H1 (cell line): ENCODE measurements around the gene CMTR1. TPM values are rescaled to one million over a fixed set of nuclear protein-coding genes. Genes with fewer than 3 reads are reported as not detected.

Experiments
- CBX5 ChIP-seq: fragments of 300-800, 300-1000 bp; sonication (generic); IDR thresholded peaks from 2 replicates; pipeline ENCODE4 v1.7.1; 2016; ENCODE audit warnings: antibody characterized with exemption, low read length, low read depth
- EGR1 ChIP-seq: IDR thresholded peaks from 2 replicates; pipeline ENCODE4 v1.6.1; 2011; ENCODE audit warnings: low read depth, low read length, borderline replicate concordance
- JUN ChIP-seq: IDR thresholded peaks from 2 replicates; pipeline ENCODE4 v1.6.1; 2011; ENCODE audit warnings: low read depth, mild to moderate bottlenecking, improper control_type of control experiment, low read length
- MAFK ChIP-seq: IDR thresholded peaks from 2 replicates; pipeline ENCODE4 v1.6.1; 2012; ENCODE audit warnings: low read depth, mild to moderate bottlenecking, improper control_type of control experiment, low read length
- POLR2AphosphoS5 ChIP-seq: IDR thresholded peaks from 2 replicates; pipeline ENCODE4 v1.6.1; 2011; ENCODE audit warnings: low read depth, low read length
- SIN3A ChIP-seq, 2 experiments: IDR thresholded peaks in 1 of 2; conservative IDR thresholded peaks in 1 of 2; 2 replicates each; pipeline ENCODE4 v1.6.1; 2011 to 2012; ENCODE audit warnings: low read length in 2 of 2, improper control_type of control experiment in 1 of 2, low read depth in 1 of 2, mild to moderate bottlenecking in 1 of 2
- TEAD4 ChIP-seq: IDR thresholded peaks from 2 replicates; pipeline ENCODE4 v1.6.1; 2012; ENCODE audit warnings: low read depth, low read length, inconsistent platforms, mixed read lengths
- ZNF274 ChIP-seq: IDR thresholded peaks from 2 replicates; pipeline ENCODE4 v1.7.0; 2012; ENCODE audit warnings: low read length, borderline replicate concordance; ENCODE audit errors: extremely low read depth
- polyA plus RNA-seq, 7 experiments: library from polyadenylated mRNA; depleted of rRNA in 3 of 7; stranded (reverse) in 5 of 7; unstranded in 2 of 7; fragments of >200 nt in 5 of 7; fragments of 200-250 nt in 2 of 7; gene quantifications; 1 replicate in 5 of 7; 2 replicates in 1 of 7; 4 replicates in 1 of 7; pipeline versions ENCODE4 v1.2.1 to v1.2.3, GENCODE V29; 2011 to 2013; ENCODE audit warnings: missing spikeins in 2 of 7, mixed read lengths in 2 of 7
- total RNA-seq: library from RNA; stranded (reverse); fragmentation: NEBNext Ultra II Directional; extraction: Animal tissue kit (Norgen Biotek cat#: 25700); gene quantifications from 2 replicates; pipeline ENCODE4 v1.2.1, GENCODE V29; 2021
- TF ChIP-seq, protein P1 (sequence below), 3 experiments: IDR thresholded peaks; 1 replicate in 2 of 3; 2 replicates in 1 of 3; pipeline versions ENCODE4 v1.5.1 to v1.6.1; 2011; ENCODE audit warnings: low read length in 3 of 3, mild to moderate bottlenecking in 3 of 3, inconsistent platforms in 2 of 3, low read depth in 1 of 3, moderate library complexity in 1 of 3; ENCODE audit not compliant: insufficient read depth in 1 of 3; ENCODE audit errors: control extremely low read depth in 1 of 3

The CMTR1 gene
- total and polyA plus RNA-seq, 2 of the 8 experiments (the other 6 are each of a cell fraction or from before 2014, with no cell fraction given) = 15.2 to 33.1 TPM

DNA sequence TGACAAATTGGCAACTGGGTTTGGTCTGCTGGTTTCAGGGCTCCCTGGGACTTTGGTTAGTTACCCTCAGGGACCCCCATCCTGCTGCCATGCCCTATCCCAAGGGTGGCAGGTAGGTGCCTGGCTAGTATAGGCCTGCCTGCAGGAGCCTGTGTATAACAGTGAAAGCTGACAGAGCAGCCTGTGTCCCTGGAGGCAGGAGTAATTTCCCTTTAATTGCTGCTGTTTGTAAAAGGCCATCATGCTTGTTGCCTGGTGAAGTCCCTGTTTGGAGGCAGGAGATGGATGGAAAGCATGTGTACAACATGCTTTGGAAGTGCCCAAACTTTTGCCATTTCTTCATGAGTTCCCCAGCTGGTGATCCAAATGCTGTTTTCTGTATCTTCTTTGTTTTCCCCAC is 30.1 kb downstream of the CMTR1 start (continued):
- TF ChIP-seq POLR2AphosphoS5 = no peak
- TF ChIP-seq ZNF274 = no peak
- no peak for TF ChIP-seq JUN
- TF ChIP-seq EGR1 = no peak
- TF ChIP-seq CBX5 = no peak
- TF ChIP-seq SIN3A (conservative IDR thresholded peaks at IDR 0.05 in 1 of 2, IDR thresholded peaks at IDR 0.05 in 1 of 2; ENCODE audit: low read depth in 1 of 2, low read length in 2 of 2) = no peak
- TF ChIP-seq, protein P1, sequence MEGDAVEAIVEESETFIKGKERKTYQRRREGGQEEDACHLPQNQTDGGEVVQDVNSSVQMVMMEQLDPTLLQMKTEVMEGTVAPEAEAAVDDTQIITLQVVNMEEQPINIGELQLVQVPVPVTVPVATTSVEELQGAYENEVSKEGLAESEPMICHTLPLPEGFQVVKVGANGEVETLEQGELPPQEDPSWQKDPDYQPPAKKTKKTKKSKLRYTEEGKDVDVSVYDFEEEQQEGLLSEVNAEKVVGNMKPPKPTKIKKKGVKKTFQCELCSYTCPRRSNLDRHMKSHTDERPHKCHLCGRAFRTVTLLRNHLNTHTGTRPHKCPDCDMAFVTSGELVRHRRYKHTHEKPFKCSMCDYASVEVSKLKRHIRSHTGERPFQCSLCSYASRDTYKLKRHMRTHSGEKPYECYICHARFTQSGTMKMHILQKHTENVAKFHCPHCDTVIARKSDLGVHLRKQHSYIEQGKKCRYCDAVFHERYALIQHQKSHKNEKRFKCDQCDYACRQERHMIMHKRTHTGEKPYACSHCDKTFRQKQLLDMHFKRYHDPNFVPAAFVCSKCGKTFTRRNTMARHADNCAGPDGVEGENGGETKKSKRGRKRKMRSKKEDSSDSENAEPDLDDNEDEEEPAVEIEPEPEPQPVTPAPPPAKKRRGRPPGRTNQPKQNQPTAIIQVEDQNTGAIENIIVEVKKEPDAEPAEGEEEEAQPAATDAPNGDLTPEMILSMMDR (IDR thresholded peaks at IDR 0.05; ENCODE audit: control extremely low read depth in 1 of 3, insufficient read depth in 1 of 3, low read depth in 1 of 3, low read length in 3 of 3) = no peak
- no peak for TF ChIP-seq TEAD4
- TF ChIP-seq MAFK = no peak
